Gastrocnemius medialis (tissue), 4 donors: Measurements from ENCODE around the gene SP2.

Experiments
- POLR2A ChIP-seq, 2 donors: fragments of 450-650 bp; IDR thresholded peaks; one replicate each; pipeline ENCODE4 v1.6.1; 2017; ENCODE audit warnings: antibody characterized with exemption in 2 of 2, mild to moderate bottlenecking in 2 of 2, moderate library complexity in 2 of 2
- TF ChIP-seq, protein P1 (sequence below), 5 experiments: fragments of 450-650 bp in 3 of 5; fragments of 200-600 bp in 2 of 5; sonication (generic) in 2 of 5; IDR thresholded peaks in 4 of 5; conservative IDR thresholded peaks in 1 of 5; 1 replicate in 4 of 5; 2 replicates in 1 of 5; pipeline ENCODE4 v1.5.1; 2016 to 2019; ENCODE audit warnings: antibody characterized with exemption in 5 of 5, mild to moderate bottlenecking in 3 of 5, moderate library complexity in 3 of 5

DNA sequence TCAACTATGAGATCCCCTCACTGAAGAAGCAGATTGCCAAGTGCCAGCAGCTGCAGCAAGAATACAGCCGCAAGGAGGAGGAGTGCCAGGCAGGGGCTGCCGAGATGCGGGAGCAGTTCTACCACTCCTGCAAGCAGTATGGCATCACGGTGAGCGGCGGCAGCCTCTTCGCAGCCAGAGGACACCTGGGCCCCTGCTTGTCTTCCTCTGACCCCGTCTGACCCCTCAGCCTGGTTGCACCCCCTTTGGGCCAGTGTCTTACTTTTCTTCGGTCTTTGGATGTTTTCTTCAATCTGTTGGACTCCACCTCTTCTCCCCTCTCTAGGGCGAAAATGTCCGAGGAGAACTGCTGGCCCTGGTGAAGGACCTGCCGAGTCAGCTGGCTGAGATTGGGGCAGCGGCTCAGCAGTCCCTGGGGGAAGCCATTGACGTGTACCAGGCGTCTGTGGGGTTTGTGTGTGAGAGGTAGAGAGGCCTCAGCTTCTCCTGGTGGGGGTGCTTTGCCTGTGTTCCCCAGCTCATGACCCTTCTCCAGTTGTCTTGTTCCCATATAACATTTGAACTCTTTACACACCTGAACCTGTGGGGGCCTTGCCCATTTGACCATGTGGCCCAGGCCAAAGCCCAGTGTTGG, 79.3 kb downstream of the SP2 start:
- TF ChIP-seq, protein P1, sequence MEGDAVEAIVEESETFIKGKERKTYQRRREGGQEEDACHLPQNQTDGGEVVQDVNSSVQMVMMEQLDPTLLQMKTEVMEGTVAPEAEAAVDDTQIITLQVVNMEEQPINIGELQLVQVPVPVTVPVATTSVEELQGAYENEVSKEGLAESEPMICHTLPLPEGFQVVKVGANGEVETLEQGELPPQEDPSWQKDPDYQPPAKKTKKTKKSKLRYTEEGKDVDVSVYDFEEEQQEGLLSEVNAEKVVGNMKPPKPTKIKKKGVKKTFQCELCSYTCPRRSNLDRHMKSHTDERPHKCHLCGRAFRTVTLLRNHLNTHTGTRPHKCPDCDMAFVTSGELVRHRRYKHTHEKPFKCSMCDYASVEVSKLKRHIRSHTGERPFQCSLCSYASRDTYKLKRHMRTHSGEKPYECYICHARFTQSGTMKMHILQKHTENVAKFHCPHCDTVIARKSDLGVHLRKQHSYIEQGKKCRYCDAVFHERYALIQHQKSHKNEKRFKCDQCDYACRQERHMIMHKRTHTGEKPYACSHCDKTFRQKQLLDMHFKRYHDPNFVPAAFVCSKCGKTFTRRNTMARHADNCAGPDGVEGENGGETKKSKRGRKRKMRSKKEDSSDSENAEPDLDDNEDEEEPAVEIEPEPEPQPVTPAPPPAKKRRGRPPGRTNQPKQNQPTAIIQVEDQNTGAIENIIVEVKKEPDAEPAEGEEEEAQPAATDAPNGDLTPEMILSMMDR (IDR thresholded peaks at IDR 0.05 in 4 of 5, conservative IDR thresholded peaks at IDR 0.05 in 1 of 5): no peak
- no peak for TF ChIP-seq POLR2A (IDR thresholded peaks at IDR 0.05)
